Endothelial cell of umbilical vein (primary cell): ENCODE data around the gene POFUT2. TPM values are rescaled to one million over a fixed set of nuclear protein-coding genes. Genes with fewer than 3 reads are reported as not detected.

ENCODE experiments used
- BruUV-seq: library from RNA; stranded (reverse); fragments of 400-500 nt; replicated peaks from 2 replicates; lab custom pipeline; 2021; lab: Mats Ljungman, UMichigan
- CTCF ChIA-PET: fragments of 300-600, 350-600 bp; sonication (Branson Sonifier 250); formaldehyde crosslinking; loops from one replicate; lab custom pipeline; 2021; ENCODE audit warnings: antibody characterized with exemption, inconsistent platforms; lab: Charles Lee
- POLR2A ChIA-PET: fragments of 300-600, 350-600 bp; sonication (Branson Sonifier 250); formaldehyde crosslinking; loops from one replicate; lab custom pipeline; 2021; ENCODE audit warnings: antibody characterized with exemption, inconsistent platforms; lab: Charles Lee
- DNase-seq: peaks from one replicate; pipeline ENCODE4 v3.0.0-alpha.2; 2011; ENCODE audit warnings: low read depth, low spot score
- FAIRE-seq: peaks from 2 replicates; lab custom pipeline; 2011; peaks lifted over from hg19 to GRCh38; lab: Jason Lieb, UNC
- H2AFZ ChIP-seq: 2 replicates; pipeline ENCODE4 v1.6.0; 2012; ENCODE audit warnings: low read depth, low read length, control low read depth, inconsistent platforms
- H3K27ac ChIP-seq: 2 replicates; pipeline ENCODE4 v1.5.1; 2011; ENCODE audit warnings: low read depth, mild to moderate bottlenecking, control low read depth, low read length, moderate library complexity; ENCODE audit not compliant: insufficient read depth
- H3K27me3 ChIP-seq, 2 experiments: 2 replicates each; pipeline versions ENCODE4 v1.6.0 to v1.6.1; 2011; ENCODE audit warnings: low read length in 2 of 2, mixed read lengths in 1 of 2; ENCODE audit not compliant: control insufficient read depth in 2 of 2, insufficient read depth in 2 of 2
- H3K36me3 ChIP-seq, 2 experiments: 2 replicates in 1 of 2; 3 replicates in 1 of 2; pipeline ENCODE4 v1.5.1; 2011; ENCODE audit warnings: low read length in 2 of 2, mild to moderate bottlenecking in 1 of 2, moderate library complexity in 1 of 2; ENCODE audit not compliant: control insufficient read depth in 2 of 2, insufficient read depth in 2 of 2; ENCODE audit errors: extremely low read depth in 1 of 2
- H3K4me1 ChIP-seq: 3 replicates; pipeline ENCODE4 v1.5.1; 2011; ENCODE audit warnings: mild to moderate bottlenecking, low read length; ENCODE audit not compliant: control insufficient read depth, insufficient read depth; ENCODE audit errors: extremely low read depth
- H3K4me2 ChIP-seq: 2 replicates; pipeline ENCODE4 v1.6.1; 2011; ENCODE audit warnings: low read length, control low read depth, mixed read lengths; ENCODE audit not compliant: insufficient read depth
- H3K4me3 ChIP-seq, 3 experiments: fragments of 200-600 bp in 1 of 3; sonication (generic), shearing (Covaris generic) in 1 of 3; replicated peaks in 1 of 3; 2 replicates each; pipeline ENCODE4 v1.5.1; 2011 to 2016; ENCODE audit warnings: control low read depth in 3 of 3, low read length in 3 of 3, mild to moderate bottlenecking in 2 of 3, inconsistent platforms in 1 of 3, low read depth in 1 of 3, moderate library complexity in 1 of 3; ENCODE audit not compliant: insufficient read depth in 1 of 3
- H3K79me2 ChIP-seq: 2 replicates; pipeline ENCODE4 v1.6.0; 2012; ENCODE audit warnings: low read length, inconsistent platforms; ENCODE audit not compliant: control insufficient read depth, insufficient read depth
- H3K9ac ChIP-seq: replicated peaks from 2 replicates; pipeline ENCODE3; 2011; ENCODE audit warnings: low read length, control low read depth; ENCODE audit not compliant: insufficient read depth; ENCODE audit errors: extremely low read depth
- H3K9me1 ChIP-seq: replicated peaks from 3 replicates; pipeline ENCODE4 v1.6.0; 2011; ENCODE audit warnings: mild to moderate bottlenecking, low read length; ENCODE audit not compliant: control insufficient read depth, insufficient read depth; ENCODE audit errors: extremely low read depth
- H3K9me3 ChIP-seq: replicated peaks from 2 replicates; pipeline ENCODE4 v1.5.1; 2012; ENCODE audit warnings: low read length, inconsistent platforms; ENCODE audit not compliant: control insufficient read depth, insufficient read depth
- H4K20me1 ChIP-seq: replicated peaks from 2 replicates; pipeline ENCODE3; 2011; ENCODE audit warnings: mild to moderate bottlenecking, low read length; ENCODE audit not compliant: control insufficient read depth, insufficient read depth; ENCODE audit errors: extremely low read depth
- FOS ChIP-seq: IDR thresholded peaks from 2 replicates; pipeline ENCODE4 v1.6.1; 2011; ENCODE audit warnings: mild to moderate bottlenecking, low read length, moderate library complexity, borderline replicate concordance; ENCODE audit not compliant: insufficient read depth
- GATA2 ChIP-seq: IDR thresholded peaks from 2 replicates; pipeline ENCODE4 v1.7.0; 2011; ENCODE audit warnings: low read depth, mild to moderate bottlenecking, moderate library complexity, mixed read lengths, low read length; ENCODE audit not compliant: insufficient read length, insufficient read depth
- MAX ChIP-seq: IDR thresholded peaks from 2 replicates; pipeline ENCODE4 v1.6.1; 2011; ENCODE audit not compliant: insufficient read depth, insufficient read length
- MYC ChIP-seq: IDR thresholded peaks from one replicate; pipeline ENCODE4 v1.6.1; 2011; ENCODE audit warnings: mild to moderate bottlenecking, low read depth, low read length
- POLR2A ChIP-seq: IDR thresholded peaks from 2 replicates; pipeline ENCODE4 v1.6.1; 2012; ENCODE audit warnings: low read depth, mild to moderate bottlenecking, control low read depth, low read length
- POLR2AphosphoS5 ChIP-seq: IDR thresholded peaks from 2 replicates; pipeline ENCODE4 v1.6.1; 2012; ENCODE audit warnings: low read depth, mild to moderate bottlenecking, control low read depth, low read length, moderate library complexity; ENCODE audit not compliant: insufficient read depth
- dilution Hi-C: fragments of 300-500 bp; cut with MboI; formaldehyde crosslinking; loops from one replicate; pipeline ENCODE4 v1.15.0; 2019; ENCODE audit warnings: low sequenced_read_pairs; ENCODE audit not compliant: extremely low pct_ligation_motif_present
- intact Hi-C: fragments of 100-400 bp; cut with micrococcal nuclease; formaldehyde crosslinking; loops from one replicate; pipeline ENCODE4 v1.10.0; 2022
- polyA plus RNA-seq, 4 experiments: library from polyadenylated mRNA; depleted of rRNA in 3 of 4; stranded (reverse) in 3 of 4; unstranded in 1 of 4; fragments of >200 nt; gene quantifications; 2 replicates each; pipeline versions ENCODE4 v1.2.1 to v1.2.3, GENCODE V29; 2011 to 2012; ENCODE audit warnings: missing spikeins in 1 of 4
- total RNA-seq: library from RNA; stranded (reverse); gene quantifications from 2 replicates; pipeline ENCODE4 v1.2.3, GENCODE V29; 2021

The POFUT2 gene
- total and polyA plus RNA-seq, 2 donors (not counting 3 experiments of a cell fraction or from before 2014, with no cell fraction given) = 30.7 to 47.5 TPM

- Histone ChIP-seq H3K9me1 (no peaks in the 10 kb centered on the region), H3K27ac (no peak overlapping the region), H3K27me3 (no peaks in the 10 kb centered on the region), H2AFZ (no peak overlapping the region), H4K20me1 (no peaks in the 10 kb centered on the region), H3K79me2 (no peaks in the 10 kb centered on the region), H3K4me3 (no peak overlapping the region), H3K36me3 (peaks cover 5 to 45% of the 10 kb centered on the region in 2 experiments), H3K4me1 (no peaks in the 10 kb centered on the region), H3K4me2 (no peak overlapping the region), H3K9ac (no peak overlapping the region), H3K9me3 (no peaks in the 10 kb centered on the region)
- intact Hi-C loops (no loop called here), dilution Hi-C loops (no loop called here)
- POLR2A ChIA-PET = no interaction called here
- CTCF ChIA-PET = interaction anchor here (2.3 kb wide), 1 partner anchor 125 kb away, joined by 12 read pairs; no protein-coding TSS in a partner anchor
- DNase-seq = no peak
- BruUV-seq = no TSS peak
- no peak for TF ChIP-seq GATA2
- TF ChIP-seq MYC = no peak
- no peak for TF ChIP-seq FOS
- TF ChIP-seq POLR2AphosphoS5 = no peak
- TF ChIP-seq POLR2A = no peak
- TF ChIP-seq MAX = no peak
- FAIRE-seq = no peak
Measured at GRCh38 chr21:45265721-45266517, 21.8 kb downstream of the POFUT2 start.
